DMS153 (cell line): Measurements from ENCODE around the gene HMGB3.
"Not testable (repeated sequence)": the region's sequence is repeated elsewhere in the genome, so short reads cannot be mapped to it uniquely, and the experiment has no call there.

ENCODE experiments used
- DNase-seq: peaks from one replicate; lab custom pipeline; 2025; lab: John Stamatoyannopoulos, UW

The HMGB3 gene

DNA sequence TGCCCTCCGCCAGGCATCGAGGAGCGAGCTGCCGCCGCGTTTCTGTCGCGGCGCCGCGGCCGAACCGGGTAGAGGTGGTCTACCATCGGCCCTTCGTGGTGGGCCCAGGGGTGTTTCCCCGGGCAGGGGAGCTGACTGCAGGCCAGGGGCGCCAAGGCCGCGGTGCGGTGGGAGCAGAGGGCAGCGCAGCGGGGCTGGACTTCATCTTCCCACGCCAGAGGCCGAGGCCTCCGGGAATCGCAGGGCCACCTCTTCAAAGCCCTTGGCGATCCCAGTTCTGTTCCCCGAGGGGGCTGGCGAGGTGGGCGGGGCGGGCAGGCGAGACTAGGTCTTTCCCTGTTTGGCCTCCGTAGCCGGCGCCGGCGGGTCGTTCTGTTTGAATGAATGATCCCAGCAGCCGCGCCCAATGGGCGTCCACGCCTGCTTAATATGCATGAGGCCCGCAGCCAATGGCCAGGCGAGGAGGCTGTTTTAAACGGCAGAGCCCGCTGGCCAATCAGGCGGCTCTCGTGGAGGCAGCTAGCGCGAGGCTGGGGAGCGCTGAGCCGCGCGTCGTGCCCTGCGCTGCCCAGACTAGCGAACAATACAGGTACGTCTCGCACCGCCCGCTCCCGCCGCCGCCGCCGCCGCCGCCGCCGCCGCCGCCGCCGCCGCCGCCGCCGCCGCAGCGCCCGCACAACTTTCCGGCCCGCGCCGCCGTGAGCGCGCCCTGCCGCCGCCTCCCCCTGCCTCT is at the start of gene HMGB3:
TSS of gene HMGB3 (plus strand) at position 548 of the 733 bp plus-strand sequence. CDS start 2,265 bp downstream, outside the sequence.
- DNase-seq, result peak; percentile 97

GRCh38 chrX:150933945-150934350 is 49.2 kb upstream of the HMGB3 start:
- no peak for DNase-seq

DNA sequence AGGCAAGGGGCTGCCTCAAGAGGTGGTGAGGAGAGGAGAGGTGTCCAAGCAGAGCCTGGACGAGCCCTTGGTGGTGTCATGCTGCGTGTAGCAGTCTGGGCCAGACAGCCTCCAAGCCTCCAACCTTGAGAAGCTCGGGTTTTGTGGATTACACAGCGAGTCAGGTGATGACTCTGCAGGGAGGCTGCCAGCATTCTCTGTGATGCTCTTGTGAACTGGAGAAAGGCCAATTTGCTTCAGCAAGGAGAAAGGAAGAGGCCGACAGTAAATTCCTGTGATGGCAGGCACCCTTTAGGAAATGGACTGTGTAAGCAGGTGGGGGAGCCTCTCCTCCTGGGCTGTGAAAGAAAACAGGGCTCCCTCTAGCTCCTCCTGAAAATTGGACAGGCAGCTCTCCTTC is 48.7 kb upstream of the HMGB3 start:
- no peak for DNase-seq

DNA sequence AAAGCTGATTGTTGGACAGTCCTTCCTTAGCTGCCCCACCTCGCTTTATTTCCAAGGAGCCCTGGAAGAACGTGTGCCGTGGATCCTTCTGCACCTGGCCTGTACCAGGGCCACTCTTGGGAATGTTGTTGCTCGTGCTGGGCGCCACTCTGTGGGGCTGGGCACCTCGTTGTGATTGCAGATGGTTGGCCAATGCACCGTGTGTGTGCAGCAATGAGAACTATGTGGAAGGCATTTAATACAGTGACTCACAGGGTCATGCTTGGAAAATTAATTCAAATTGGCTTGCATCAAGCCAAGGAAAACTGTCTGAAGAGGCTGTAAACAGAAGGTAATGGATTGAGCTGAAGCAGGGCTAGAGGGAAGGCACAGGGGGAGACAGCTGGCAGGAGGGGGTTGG is 47.7 kb upstream of the HMGB3 start:
- no peak for DNase-seq

GRCh38 chrX:150936556-150936955 is 46.6 kb upstream of the HMGB3 start:
- no peak for DNase-seq

- DNase-seq, result no peak
Observed at GRCh38 chrX:150940844-150941495, 42.2 kb upstream of the HMGB3 start.

DNA sequence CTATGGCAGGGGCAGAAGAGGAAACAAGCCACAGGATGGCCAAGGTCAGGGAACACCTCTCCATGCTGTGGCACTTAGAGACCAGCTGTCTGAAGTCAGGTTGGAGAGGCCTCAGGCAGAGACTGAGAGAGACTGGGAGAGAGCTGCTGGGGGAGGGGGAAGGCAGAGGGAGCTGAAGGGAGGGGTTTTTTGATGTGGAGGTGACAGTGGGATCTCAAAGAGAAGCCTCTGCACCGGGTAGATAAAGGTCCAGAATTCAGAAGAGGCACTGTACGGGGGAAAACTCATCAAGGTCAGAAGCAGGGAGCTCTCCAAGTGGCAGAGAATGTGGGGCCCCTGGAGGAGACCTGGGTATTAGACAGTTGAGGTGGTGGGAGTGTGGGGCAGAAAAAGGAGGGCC is 41.6 kb upstream of the HMGB3 start:
- no peak for DNase-seq

DNA sequence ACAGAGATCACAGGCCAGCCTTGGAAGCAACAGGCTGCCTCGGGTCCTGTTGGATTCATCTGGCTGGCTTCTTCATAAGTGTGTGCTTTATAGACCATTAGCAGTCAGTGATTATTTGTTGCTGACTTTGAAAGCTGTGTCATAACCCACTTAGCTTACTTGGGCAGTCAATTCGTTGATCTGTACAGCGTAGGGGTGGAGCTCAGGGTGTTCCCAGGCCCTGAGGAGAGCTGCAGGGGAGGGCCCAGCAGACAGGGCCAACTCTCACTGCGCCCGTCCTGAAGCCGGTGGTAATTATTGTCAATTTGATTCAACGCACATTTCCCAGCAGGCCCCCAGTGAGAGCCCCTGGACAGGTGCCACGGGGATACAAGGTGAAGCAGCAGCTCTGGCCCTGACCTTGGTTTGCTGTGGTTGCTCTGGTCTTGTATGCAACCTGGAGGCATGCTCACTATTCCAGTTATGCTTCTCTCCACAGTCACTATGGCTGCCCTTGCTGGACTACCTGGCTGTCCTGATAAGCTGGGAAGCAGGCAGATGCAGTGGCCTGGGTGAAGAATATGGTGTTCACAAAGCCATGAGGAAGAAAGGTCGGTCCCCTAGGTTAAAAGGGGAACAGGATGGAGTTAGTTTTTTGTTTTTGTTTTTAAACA is 40.1 kb upstream of the HMGB3 start:
- no peak for DNase-seq

- no peak for DNase-seq
Observed at GRCh38 chrX:150944233-150944632, 38.9 kb upstream of the HMGB3 start.

- no peak for DNase-seq
Observed at GRCh38 chrX:150954951-150955350, 28.2 kb upstream of the HMGB3 start.

GRCh38 chrX:150955590-150955989 is 27.5 kb upstream of the HMGB3 start:
- no peak for DNase-seq

DNA sequence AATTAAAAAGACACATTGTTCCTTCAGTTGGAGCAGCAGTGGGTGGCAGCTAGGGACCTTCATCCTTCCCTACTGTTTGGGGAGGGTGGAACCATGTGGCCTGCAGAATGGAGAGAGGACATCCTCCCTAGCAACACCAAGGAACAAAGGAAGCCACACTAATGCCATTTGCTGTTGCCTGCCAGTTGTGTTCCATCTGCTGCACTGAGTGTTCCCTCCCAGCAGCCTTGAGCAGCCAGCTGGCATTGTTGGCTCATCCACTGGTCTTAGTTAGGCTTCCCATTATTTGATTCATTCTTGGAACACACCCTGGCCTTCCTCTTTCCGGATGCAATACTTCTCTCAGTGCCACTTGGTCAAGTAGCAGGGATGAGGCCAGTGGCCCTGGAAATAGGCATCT is 25.0 kb upstream of the HMGB3 start:
- no peak for DNase-seq

- no peak for DNase-seq
Observed at GRCh38 chrX:150959557-150959956, 23.6 kb upstream of the HMGB3 start.

- DNase-seq, result no peak
Observed at GRCh38 chrX:150961631-150962030, 21.5 kb upstream of the HMGB3 start.

- DNase-seq, result not testable (repeated sequence)
Observed at GRCh38 chrX:150964416-150964815, 18.7 kb upstream of the HMGB3 start.

GRCh38 chrX:150966235-150966634 is 16.9 kb upstream of the HMGB3 start:
- DNase-seq, result no peak

DNA sequence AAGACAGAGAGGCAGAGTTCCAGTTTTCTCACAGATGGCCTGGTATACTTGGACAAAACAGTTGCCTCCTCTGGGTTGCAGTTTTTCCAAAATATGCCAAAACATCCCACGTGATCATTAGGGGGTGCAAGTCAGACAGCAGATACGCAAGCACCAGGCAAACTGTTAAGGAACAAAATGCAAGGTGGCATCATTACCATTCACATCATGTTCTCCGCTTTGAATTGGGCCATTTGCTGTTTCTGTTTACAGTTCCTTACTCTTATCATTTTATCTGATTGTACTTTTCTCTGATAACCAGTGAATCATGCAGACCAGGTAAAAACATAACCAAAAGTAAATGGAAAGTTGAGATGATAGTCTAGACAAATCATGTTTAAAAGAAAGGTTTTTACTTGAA is 16.4 kb upstream of the HMGB3 start:
- DNase-seq, result no peak

GRCh38 chrX:150967786-150968185 is 15.3 kb upstream of the HMGB3 start:
- DNase-seq, result no peak

DNA sequence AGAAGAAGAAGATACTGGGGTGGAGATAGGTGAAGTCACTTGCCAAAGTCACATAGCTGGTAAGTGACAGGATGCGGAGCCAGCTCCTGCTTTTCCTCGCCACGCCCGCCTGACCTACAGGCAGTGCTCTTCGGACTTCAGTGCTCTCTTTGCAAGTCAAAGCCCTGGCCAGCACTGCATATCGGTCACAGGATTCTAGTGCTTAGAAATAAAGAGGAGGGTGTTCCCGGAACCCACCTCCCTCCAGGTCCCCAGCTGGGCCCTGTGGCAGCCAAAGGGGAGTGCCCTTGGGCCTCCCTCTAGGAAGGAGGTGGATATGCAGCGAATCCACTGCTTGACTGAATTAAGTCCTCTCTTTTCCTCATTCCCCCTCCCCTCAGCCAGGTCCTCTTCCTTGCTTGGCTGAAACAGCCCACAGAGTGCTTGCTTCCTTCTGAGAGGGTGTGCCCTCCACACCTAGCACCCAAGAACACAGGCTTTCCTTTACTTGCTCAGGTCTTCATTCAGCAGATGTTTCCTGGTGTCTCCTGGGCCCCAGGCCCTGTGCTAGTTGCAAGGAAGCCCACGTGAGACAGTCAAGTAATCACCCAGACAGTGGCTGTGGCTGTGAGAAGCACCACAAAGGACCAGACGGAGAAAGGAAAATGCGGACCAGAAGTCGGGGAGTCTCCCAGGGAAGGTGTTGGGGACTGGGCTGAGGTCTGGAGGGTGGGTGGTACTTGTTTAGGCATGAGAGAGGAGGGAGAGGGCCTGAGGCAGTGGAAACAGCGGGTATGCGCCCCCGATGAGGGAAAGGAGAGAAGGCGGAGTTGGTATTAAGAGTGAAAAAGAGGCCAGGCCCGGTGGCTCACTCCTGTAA is 14.0 kb upstream of the HMGB3 start:
- no peak for DNase-seq

- DNase-seq, result no peak
Observed at GRCh38 chrX:150972450-150972849, 10.7 kb upstream of the HMGB3 start.

- no peak for DNase-seq
Observed at GRCh38 chrX:150975655-150976390, 7.3 kb upstream of the HMGB3 start.
